Gastroesophageal sphincter (tissue), 4 donors: Measurements from ENCODE around the gene RELCH. TPM values are rescaled to one million over a fixed set of nuclear protein-coding genes. Genes with fewer than 3 reads are reported as not detected.

ENCODE experiments used
- ATAC-seq: fragments of 150-250 bp; one replicate; pipeline ENCODE4 v1.9.1; 2016; ENCODE audit warnings: mild to moderate bottlenecking, moderate library complexity
- H3K27ac ChIP-seq, 4 donors: fragments of 200-600 bp; sonication (generic) in 3 of 4; 1 replicate in 3 of 4; 2 replicates in 1 of 4; pipeline ENCODE4 v1.5.1; 2016 to 2019
- H3K27me3 ChIP-seq: fragments of 200-600 bp; sonication (generic); one replicate; pipeline ENCODE4 v1.5.1; 2019
- H3K36me3 ChIP-seq, 2 donors: fragments of 200-600 bp; sonication (generic); one replicate each; pipeline ENCODE4 v1.5.1; 2019; ENCODE audit warnings: control low read depth in 1 of 2
- H3K4me1 ChIP-seq, 3 donors: fragments of 200-600 bp; sonication (generic); 1 replicate in 2 of 3; 2 replicates in 1 of 3; pipeline ENCODE4 v1.5.1; 2016 to 2019; ENCODE audit warnings: control low read depth in 2 of 3
- H3K4me3 ChIP-seq, 2 donors: fragments of 200-600 bp; sonication (generic); one replicate each; pipeline ENCODE4 v1.5.1; 2019; ENCODE audit warnings: mild to moderate bottlenecking in 1 of 2, moderate library complexity in 1 of 2
- H3K9me3 ChIP-seq, 3 donors: fragments of 200-600 bp; sonication (generic); one replicate each; pipeline ENCODE4 v1.5.1; 2017 to 2019; ENCODE audit warnings: control low read depth in 2 of 3
- EP300 ChIP-seq: sonication (generic); formaldehyde crosslinking; IDR thresholded peaks from one replicate; pipeline ENCODE4 v1.6.1; 2017; ENCODE audit warnings: antibody characterized with exemption, mild to moderate bottlenecking
- POLR2A ChIP-seq, 2 donors: fragments of 450-650 bp; IDR thresholded peaks; one replicate each; pipeline ENCODE4 v1.6.1; 2017; ENCODE audit warnings: antibody characterized with exemption in 2 of 2, mild to moderate bottlenecking in 2 of 2, moderate library complexity in 1 of 2
- POLR2AphosphoS5 ChIP-seq: sonication (generic); formaldehyde crosslinking; IDR thresholded peaks from one replicate; pipeline ENCODE4 v1.6.1; 2017; ENCODE audit warnings: antibody characterized with exemption
- WGBS, 2 donors: methylation state at CpG; one replicate each; pipeline ENCODE4 v1.1.5; 2018; ENCODE audit warnings: low coverage in 1 of 2; 5-methylcytosine and 5-hydroxymethylcytosine counted together
- total RNA-seq, 4 donors: library from RNA; depleted of rRNA; stranded (reverse); fragments of >200 nt; gene quantifications; one replicate each; pipeline ENCODE4 v1.1.0, GENCODE V29; 2016
- TF ChIP-seq, protein P1 (sequence below), 4 experiments: fragments of 200-600 bp in 2 of 4; fragments of 450-650 bp in 2 of 4; sonication (generic) in 1 of 4; IDR thresholded peaks; one replicate each; pipeline ENCODE4 v1.5.1; 2017 to 2019; ENCODE audit warnings: antibody characterized with exemption in 4 of 4, mild to moderate bottlenecking in 2 of 4, moderate library complexity in 2 of 4

The RELCH gene
- total RNA-seq, 4 donors from 2014 or later, result 20.7 to 30.4 (median 27.4) TPM

DNA sequence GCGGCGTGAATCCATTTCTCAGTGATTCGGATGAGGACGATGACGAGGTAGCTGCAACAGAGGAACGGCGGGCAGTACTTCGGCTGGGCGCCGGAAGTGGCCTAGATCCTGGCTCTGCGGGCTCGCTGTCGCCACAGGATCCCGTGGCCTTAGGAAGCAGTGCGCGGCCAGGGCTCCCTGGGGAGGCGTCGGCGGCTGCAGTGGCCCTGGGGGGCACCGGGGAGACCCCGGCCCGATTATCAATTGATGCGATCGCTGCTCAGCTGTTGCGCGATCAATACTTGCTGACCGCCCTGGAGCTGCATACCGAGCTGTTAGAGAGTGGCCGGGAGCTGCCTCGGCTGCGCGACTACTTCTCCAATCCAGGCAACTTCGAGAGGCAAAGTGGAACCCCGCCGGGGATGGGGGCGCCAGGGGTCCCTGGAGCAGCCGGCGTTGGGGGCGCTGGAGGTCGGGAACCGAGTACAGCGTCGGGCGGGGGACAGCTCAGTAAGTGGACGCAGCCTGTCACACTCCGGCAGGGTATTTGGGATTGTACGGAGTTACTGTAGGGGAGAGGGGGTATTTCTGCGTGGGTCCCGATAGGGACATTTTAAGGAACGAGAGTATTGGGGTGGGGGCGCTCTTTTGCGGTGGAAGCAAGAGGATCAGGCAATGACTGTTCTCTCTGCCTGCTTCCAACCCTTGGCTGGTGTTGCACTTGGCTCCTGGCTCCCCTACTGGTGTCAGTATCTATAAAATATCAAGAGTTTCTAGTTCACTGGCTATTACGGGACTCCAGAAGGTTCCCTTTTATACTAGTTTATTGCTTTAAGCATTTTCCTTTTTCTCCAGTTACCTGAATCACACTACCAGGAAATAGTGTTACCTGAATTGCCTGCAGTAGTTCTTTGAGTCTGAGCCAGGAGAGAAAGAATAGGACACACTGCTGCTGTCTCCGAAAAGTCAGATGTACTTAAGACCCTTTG, 772 bp downstream of the RELCH start:
- Histone ChIP-seq H3K4me1 (peaks cover 0 to 66% (median 11%) of the 10 kb centered on the region in 3 donors), H3K36me3 (no peaks in the 10 kb centered on the region), H3K4me3 (peak overlapping the region; percentile 77 to 85), H3K27ac (peak overlapping the region; percentile 10 to 87 (median 84)), H3K27me3 (no peaks in the 10 kb centered on the region), H3K9me3 (no peaks in the 10 kb centered on the region)
- no peak for ATAC-seq
- 0 to 4% methylated on average over 4 to 8 of the region's 54 CpGs for WGBS, 2 donors
- TF ChIP-seq POLR2A (IDR thresholded peaks at IDR 0.05), result no peak
- TF ChIP-seq EP300, result no peak
- TF ChIP-seq, protein P1, sequence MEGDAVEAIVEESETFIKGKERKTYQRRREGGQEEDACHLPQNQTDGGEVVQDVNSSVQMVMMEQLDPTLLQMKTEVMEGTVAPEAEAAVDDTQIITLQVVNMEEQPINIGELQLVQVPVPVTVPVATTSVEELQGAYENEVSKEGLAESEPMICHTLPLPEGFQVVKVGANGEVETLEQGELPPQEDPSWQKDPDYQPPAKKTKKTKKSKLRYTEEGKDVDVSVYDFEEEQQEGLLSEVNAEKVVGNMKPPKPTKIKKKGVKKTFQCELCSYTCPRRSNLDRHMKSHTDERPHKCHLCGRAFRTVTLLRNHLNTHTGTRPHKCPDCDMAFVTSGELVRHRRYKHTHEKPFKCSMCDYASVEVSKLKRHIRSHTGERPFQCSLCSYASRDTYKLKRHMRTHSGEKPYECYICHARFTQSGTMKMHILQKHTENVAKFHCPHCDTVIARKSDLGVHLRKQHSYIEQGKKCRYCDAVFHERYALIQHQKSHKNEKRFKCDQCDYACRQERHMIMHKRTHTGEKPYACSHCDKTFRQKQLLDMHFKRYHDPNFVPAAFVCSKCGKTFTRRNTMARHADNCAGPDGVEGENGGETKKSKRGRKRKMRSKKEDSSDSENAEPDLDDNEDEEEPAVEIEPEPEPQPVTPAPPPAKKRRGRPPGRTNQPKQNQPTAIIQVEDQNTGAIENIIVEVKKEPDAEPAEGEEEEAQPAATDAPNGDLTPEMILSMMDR (IDR thresholded peaks at IDR 0.05), result no peak
- no peak for TF ChIP-seq POLR2AphosphoS5

GRCh38 chr18:62189208-62189607, 2.2 kb downstream of the RELCH start:
- peak overlapping the region; percentile 77 to 85 for H3K4me3 ChIP-seq
- no peaks in the 10 kb centered on the region for H3K9me3 ChIP-seq
- no peak for TF ChIP-seq EP300
- TF ChIP-seq POLR2AphosphoS5, result no peak
- TF ChIP-seq, protein P1 (IDR thresholded peaks at IDR 0.05), result no peak
- TF ChIP-seq POLR2A (IDR thresholded peaks at IDR 0.05), result no peak
- H3K4me1 ChIP-seq, result peaks cover 0 to 62% (median 11%) of the 10 kb centered on the region in 3 donors
- ATAC-seq, result no peak
- no peaks in the 10 kb centered on the region for H3K27me3 ChIP-seq
- no peaks in the 10 kb centered on the region for H3K36me3 ChIP-seq
- no peak overlapping the region for H3K27ac ChIP-seq
- 25 to 38% methylated on average over 2 of the region's 2 CpGs for WGBS, 2 donors

DNA sequence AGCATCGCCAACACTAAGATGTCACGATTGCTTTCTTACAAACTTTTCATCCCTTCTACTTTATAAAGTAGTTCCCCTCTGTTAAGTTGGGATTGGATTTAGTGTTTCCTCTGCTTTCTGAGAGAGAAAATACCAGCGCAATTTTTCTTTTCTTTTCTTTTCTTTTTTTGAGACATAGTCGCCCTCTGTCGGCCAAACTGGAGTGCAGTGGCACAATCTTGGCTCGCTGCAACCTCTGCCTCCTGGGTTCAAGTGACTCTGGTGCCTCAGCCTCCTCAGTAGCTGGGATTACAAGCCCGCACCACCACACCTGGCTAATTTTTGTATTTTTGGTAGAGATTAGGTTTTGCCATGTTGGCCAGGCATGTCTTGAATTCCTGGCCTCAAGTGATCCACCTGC, 9.0 kb downstream of the RELCH start:
- no peak overlapping the region for H3K27ac ChIP-seq
- H3K27me3 ChIP-seq, result no peaks in the 10 kb centered on the region
- no peak for ATAC-seq
- 90 to 94% methylated on average over 5 to 7 of the region's 7 CpGs for WGBS, 2 donors
- H3K4me1 ChIP-seq, result peaks cover 0 to 26% (median 0%) of the 10 kb centered on the region in 3 donors
- no peaks in the 10 kb centered on the region for H3K9me3 ChIP-seq
- TF ChIP-seq POLR2A (IDR thresholded peaks at IDR 0.05), result no peak
- TF ChIP-seq, protein P1 (IDR thresholded peaks at IDR 0.05), result no peak
- TF ChIP-seq POLR2AphosphoS5, result no peak
- TF ChIP-seq EP300, result no peak
- H3K4me3 ChIP-seq, result no peak overlapping the region
- H3K36me3 ChIP-seq, result no peaks in the 10 kb centered on the region

DNA sequence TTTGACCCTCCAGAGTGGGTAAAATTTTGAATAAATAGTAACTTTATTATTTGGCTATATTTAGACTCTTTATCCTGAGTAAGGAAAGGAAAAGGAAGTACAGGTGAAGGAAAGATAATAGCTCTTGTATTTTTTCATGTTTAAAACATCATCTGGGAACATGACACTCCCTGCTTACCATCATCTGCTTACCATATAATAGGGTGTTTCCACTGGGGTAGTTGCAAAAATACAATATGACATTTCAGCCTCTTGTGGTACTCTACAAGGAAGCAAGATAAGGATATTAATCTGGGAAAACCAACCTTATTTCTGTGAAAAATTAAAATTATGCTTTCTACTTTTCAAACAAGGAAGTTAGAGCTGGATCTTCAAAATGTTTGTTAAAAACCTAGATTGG, 9.9 kb downstream of the RELCH start:
- Histone ChIP-seq H3K27me3 (no peaks in the 10 kb centered on the region), H3K4me3 (no peak overlapping the region), H3K9me3 (no peaks in the 10 kb centered on the region), H3K36me3 (no peaks in the 10 kb centered on the region), H3K4me1 (peaks cover 0 to 21% (median 0%) of the 10 kb centered on the region in 3 donors), H3K27ac (no peak overlapping the region)
- TF ChIP-seq, protein P1 (IDR thresholded peaks at IDR 0.05), result no peak
- TF ChIP-seq POLR2AphosphoS5 (no peak), POLR2A (IDR thresholded peaks at IDR 0.05) (no peak), EP300 (no peak)
- ATAC-seq, result no peak

- no peak for TF ChIP-seq POLR2AphosphoS5
Measured at GRCh38 chr18:62198259-62198658, 11.2 kb downstream of the RELCH start.

More at GRCh38 chr18:62198259-62198658, 11.2 kb downstream of the RELCH start:
- H3K27ac ChIP-seq, result no peak overlapping the region
- H3K36me3 ChIP-seq, result no peaks in the 10 kb centered on the region
- H3K4me1 ChIP-seq, result peaks cover 0 to 21% (median 0%) of the 10 kb centered on the region in 3 donors
- H3K9me3 ChIP-seq, result no peaks in the 10 kb centered on the region
- WGBS, 2 donors, result 84 to 90% methylated on average over 2 of the region's 2 CpGs
- ATAC-seq, result no peak
- no peak overlapping the region for H3K4me3 ChIP-seq
- no peaks in the 10 kb centered on the region for H3K27me3 ChIP-seq
